WTC11 (cell line): ENCODE data around the gene CCL13. TPM values are rescaled to one million over a fixed set of nuclear protein-coding genes. Genes with fewer than 3 reads are reported as not detected.

ENCODE experiments used
- ATAC-seq: fragments of 200-7000 bp; cut with Tn5 transposase; 2 replicates; pipeline ENCODE4 v1.10.0; 2021; ENCODE audit warnings: mild to moderate bottlenecking, moderate library complexity
- CTCF ChIA-PET: fragments of 300-600 bp; sonication (Branson Sonifier 250); formaldehyde crosslinking; loops from one replicate; lab custom pipeline; 2021; ENCODE audit warnings: antibody characterized with exemption; lab: Charles Lee
- POLR2A ChIA-PET: fragments of 350-600 bp; sonication (Branson Sonifier 250); formaldehyde crosslinking; loops from one replicate; lab custom pipeline; 2021; ENCODE audit warnings: antibody characterized with exemption; lab: Charles Lee
- DNase-seq: peaks from one replicate; pipeline ENCODE4 v3.0.0; 2021; ENCODE audit warnings: low spot score
- H3K27ac Mint-ChIP-seq: 2 replicates; pipeline ENCODE4 v1.8.0; 2021; ENCODE audit warnings: mixed read lengths
- H3K27me3 Mint-ChIP-seq: 2 replicates; pipeline ENCODE4 v1.8.0; 2021; ENCODE audit warnings: low read depth, mild to moderate bottlenecking, moderate library complexity, mixed read lengths
- H3K36me3 Mint-ChIP-seq: 2 replicates; pipeline ENCODE4 v1.8.0; 2021; ENCODE audit warnings: mixed read lengths
- H3K4me1 Mint-ChIP-seq: 2 replicates; pipeline ENCODE4 v1.8.0; 2022; ENCODE audit warnings: mixed read lengths
- H3K4me3 Mint-ChIP-seq: 2 replicates; pipeline ENCODE4 v1.8.0; 2021; ENCODE audit warnings: mild to moderate bottlenecking, moderate library complexity, mixed read lengths
- H3K9me3 Mint-ChIP-seq: 2 replicates; pipeline ENCODE4 v1.8.0; 2021; ENCODE audit warnings: mixed read lengths
- JUN ChIP-seq: sonication (generic); formaldehyde crosslinking; IDR thresholded peaks from 2 replicates; pipeline ENCODE4 v1.8.0; 2023; ENCODE audit warnings: mild to moderate bottlenecking, missing genetic modification reagents
- MXD4 ChIP-seq: fragments of 250-450 bp; sonication (Bioruptor Pico); IDR thresholded peaks from 2 replicates; pipeline ENCODE4 v1.8.0; 2021; ENCODE audit warnings: mild to moderate bottlenecking, moderate library complexity, borderline replicate concordance
- RORB ChIP-seq: fragments of 250-450 bp; sonication (Bioruptor Pico); IDR thresholded peaks from 2 replicates; pipeline ENCODE4 v1.9.0; 2021; ENCODE audit warnings: mild to moderate bottlenecking
- ZNF121 ChIP-seq: sonication (generic); formaldehyde crosslinking; IDR thresholded peaks from 2 replicates; pipeline ENCODE4 v1.8.0; 2023; ENCODE audit warnings: missing genetic modification reagents
- total RNA-seq: library from RNA; stranded (reverse); gene quantifications from 3 replicates; pipeline ENCODE4 v1.2.3, GENCODE V29; 2021
- TF ChIP-seq, protein P1 (sequence below): sonication (generic); formaldehyde crosslinking; IDR thresholded peaks from 2 replicates; pipeline ENCODE4 v1.8.1; 2022; ENCODE audit warnings: low read depth, missing genetic modification reagents, borderline replicate concordance
- TF ChIP-seq, protein P2 (sequence below): sonication (generic); formaldehyde crosslinking; conservative IDR thresholded peaks from 2 replicates; pipeline ENCODE4 v1.8.1; 2022; ENCODE audit warnings: mild to moderate bottlenecking, missing genetic modification reagents
- TF ChIP-seq, protein P3 (sequence below): sonication (generic); formaldehyde crosslinking; IDR thresholded peaks from 2 replicates; pipeline ENCODE4 v1.8.0; 2022; ENCODE audit warnings: mild to moderate bottlenecking, missing genetic modification reagents
- TF ChIP-seq, protein P4 (sequence below): sonication (generic); formaldehyde crosslinking; IDR thresholded peaks from 2 replicates; pipeline ENCODE4 v1.8.1; 2023; ENCODE audit warnings: mild to moderate bottlenecking, missing genetic modification reagents, moderate library complexity
- TF ChIP-seq, protein P5 (sequence below): sonication (generic); formaldehyde crosslinking; IDR thresholded peaks from 2 replicates; pipeline ENCODE4 v1.8.0; 2022; ENCODE audit warnings: mild to moderate bottlenecking, missing genetic modification reagents
- TF ChIP-seq, protein P6 (sequence below): fragments of 250-450 bp; sonication (Bioruptor Pico); IDR thresholded peaks from 2 replicates; pipeline ENCODE4 v1.9.0; 2021; ENCODE audit warnings: mild to moderate bottlenecking
- TF ChIP-seq, protein P7 (sequence below): sonication (generic); formaldehyde crosslinking; IDR thresholded peaks from 2 replicates; pipeline ENCODE4 v1.8.1; 2022; ENCODE audit warnings: mild to moderate bottlenecking, missing genetic modification reagents, moderate library complexity, borderline replicate concordance
- TF ChIP-seq, protein P8 (sequence below): sonication (generic); formaldehyde crosslinking; IDR thresholded peaks from 2 replicates; pipeline ENCODE4 v1.8.0; 2022; ENCODE audit warnings: missing genetic modification reagents
- TF ChIP-seq, protein P9 (sequence below): sonication (generic); formaldehyde crosslinking; IDR thresholded peaks from 2 replicates; pipeline ENCODE4 v1.8.1; 2023; ENCODE audit warnings: mild to moderate bottlenecking, missing genetic modification reagents

The CCL13 gene
- total RNA-seq, 1 experiment from 2014 or later: not detected

DNA sequence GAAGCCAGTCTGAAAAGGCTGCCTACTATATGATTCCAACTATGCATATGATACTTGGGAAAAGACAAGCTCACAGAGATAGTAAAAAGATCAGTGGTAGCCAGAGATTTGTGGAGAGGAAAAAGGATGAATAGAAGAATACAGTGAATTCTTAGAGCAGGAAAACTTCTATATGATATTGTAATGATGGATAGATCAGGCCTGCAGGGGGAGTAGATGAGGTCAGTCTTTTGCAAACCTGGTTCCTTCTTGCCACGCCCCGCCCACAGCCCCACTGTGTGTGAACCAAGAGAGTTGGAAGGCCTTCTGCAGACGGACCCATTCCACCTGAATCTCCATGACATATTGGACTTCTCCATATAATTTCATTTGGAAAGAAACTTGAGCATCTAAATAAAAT is 37.8 kb upstream of the CCL13 start:
- Mint-ChIP-seq H3K27ac (no peak overlapping the region), H3K9me3 (no peaks in the 10 kb centered on the region), H3K4me1 (no peaks in the 10 kb centered on the region; the same call in 1 of the 2 replicates), H3K4me3 (no peak overlapping the region), H3K36me3 (no peaks in the 10 kb centered on the region), H3K27me3 (peaks cover 14% of the 10 kb centered on the region)
- TF ChIP-seq JUN (CRISPR knock-in tag) (no peak), ZNF121 (CRISPR knock-in tag) (no peak)
- TF ChIP-seq, protein P1, sequence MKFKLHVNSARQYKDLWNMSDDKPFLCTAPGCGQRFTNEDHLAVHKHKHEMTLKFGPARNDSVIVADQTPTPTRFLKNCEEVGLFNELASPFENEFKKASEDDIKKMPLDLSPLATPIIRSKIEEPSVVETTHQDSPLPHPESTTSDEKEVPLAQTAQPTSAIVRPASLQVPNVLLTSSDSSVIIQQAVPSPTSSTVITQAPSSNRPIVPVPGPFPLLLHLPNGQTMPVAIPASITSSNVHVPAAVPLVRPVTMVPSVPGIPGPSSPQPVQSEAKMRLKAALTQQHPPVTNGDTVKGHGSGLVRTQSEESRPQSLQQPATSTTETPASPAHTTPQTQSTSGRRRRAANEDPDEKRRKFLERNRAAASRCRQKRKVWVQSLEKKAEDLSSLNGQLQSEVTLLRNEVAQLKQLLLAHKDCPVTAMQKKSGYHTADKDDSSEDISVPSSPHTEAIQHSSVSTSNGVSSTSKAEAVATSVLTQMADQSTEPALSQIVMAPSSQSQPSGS: no peak
- TF ChIP-seq, protein P2, sequence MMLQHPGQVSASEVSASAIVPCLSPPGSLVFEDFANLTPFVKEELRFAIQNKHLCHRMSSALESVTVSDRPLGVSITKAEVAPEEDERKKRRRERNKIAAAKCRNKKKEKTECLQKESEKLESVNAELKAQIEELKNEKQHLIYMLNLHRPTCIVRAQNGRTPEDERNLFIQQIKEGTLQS: no peak
- TF ChIP-seq, protein P3, sequence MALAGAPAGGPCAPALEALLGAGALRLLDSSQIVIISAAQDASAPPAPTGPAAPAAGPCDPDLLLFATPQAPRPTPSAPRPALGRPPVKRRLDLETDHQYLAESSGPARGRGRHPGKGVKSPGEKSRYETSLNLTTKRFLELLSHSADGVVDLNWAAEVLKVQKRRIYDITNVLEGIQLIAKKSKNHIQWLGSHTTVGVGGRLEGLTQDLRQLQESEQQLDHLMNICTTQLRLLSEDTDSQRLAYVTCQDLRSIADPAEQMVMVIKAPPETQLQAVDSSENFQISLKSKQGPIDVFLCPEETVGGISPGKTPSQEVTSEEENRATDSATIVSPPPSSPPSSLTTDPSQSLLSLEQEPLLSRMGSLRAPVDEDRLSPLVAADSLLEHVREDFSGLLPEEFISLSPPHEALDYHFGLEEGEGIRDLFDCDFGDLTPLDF (CRISPR knock-in tag): no peak
- TF ChIP-seq, protein P4, sequence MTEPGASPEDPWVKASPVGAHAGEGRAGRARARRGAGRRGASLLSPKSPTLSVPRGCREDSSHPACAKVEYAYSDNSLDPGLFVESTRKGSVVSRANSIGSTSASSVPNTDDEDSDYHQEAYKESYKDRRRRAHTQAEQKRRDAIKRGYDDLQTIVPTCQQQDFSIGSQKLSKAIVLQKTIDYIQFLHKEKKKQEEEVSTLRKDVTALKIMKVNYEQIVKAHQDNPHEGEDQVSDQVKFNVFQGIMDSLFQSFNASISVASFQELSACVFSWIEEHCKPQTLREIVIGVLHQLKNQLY (CRISPR knock-in tag): no peak
- TF ChIP-seq, protein P5, sequence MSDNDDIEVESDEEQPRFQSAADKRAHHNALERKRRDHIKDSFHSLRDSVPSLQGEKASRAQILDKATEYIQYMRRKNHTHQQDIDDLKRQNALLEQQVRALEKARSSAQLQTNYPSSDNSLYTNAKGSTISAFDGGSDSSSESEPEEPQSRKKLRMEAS (CRISPR knock-in tag): no peak
- TF ChIP-seq, protein P6, sequence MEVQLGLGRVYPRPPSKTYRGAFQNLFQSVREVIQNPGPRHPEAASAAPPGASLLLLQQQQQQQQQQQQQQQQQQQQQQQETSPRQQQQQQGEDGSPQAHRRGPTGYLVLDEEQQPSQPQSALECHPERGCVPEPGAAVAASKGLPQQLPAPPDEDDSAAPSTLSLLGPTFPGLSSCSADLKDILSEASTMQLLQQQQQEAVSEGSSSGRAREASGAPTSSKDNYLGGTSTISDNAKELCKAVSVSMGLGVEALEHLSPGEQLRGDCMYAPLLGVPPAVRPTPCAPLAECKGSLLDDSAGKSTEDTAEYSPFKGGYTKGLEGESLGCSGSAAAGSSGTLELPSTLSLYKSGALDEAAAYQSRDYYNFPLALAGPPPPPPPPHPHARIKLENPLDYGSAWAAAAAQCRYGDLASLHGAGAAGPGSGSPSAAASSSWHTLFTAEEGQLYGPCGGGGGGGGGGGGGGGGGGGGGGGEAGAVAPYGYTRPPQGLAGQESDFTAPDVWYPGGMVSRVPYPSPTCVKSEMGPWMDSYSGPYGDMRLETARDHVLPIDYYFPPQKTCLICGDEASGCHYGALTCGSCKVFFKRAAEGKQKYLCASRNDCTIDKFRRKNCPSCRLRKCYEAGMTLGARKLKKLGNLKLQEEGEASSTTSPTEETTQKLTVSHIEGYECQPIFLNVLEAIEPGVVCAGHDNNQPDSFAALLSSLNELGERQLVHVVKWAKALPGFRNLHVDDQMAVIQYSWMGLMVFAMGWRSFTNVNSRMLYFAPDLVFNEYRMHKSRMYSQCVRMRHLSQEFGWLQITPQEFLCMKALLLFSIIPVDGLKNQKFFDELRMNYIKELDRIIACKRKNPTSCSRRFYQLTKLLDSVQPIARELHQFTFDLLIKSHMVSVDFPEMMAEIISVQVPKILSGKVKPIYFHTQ (CRISPR knock-in tag): no peak
- TF ChIP-seq, protein P7, sequence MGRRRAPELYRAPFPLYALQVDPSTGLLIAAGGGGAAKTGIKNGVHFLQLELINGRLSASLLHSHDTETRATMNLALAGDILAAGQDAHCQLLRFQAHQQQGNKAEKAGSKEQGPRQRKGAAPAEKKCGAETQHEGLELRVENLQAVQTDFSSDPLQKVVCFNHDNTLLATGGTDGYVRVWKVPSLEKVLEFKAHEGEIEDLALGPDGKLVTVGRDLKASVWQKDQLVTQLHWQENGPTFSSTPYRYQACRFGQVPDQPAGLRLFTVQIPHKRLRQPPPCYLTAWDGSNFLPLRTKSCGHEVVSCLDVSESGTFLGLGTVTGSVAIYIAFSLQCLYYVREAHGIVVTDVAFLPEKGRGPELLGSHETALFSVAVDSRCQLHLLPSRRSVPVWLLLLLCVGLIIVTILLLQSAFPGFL: no peak
- peak; percentile 63 for DNase-seq
- CTCF ChIA-PET: interaction anchor here (0.7 to 8.0 kb wide), 3 partner anchors 12 to 161 kb away, joined by 3 to 78 read pairs (median 3); no protein-coding TSS in a partner anchor
- POLR2A ChIA-PET: no interaction called here
- peak; percentile 85 for ATAC-seq

DNA sequence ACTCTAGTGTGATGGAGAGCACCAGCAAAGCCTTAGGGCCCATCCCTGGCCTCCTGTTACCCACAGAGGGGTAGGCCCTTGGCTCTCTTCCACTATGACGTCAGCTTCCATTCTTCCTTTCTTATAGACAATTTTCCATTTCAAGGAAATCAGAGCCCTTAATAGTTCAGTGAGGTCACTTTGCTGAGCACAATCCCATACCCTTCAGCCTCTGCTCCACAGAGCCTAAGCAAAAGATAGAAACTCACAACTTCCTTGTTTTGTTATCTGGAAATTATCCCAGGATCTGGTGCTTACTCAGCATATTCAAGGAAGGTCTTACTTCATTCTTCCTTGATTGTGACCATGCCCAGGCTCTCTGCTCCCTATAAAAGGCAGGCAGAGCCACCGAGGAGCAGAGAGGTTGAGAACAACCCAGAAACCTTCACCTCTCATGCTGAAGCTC is 37.2 kb upstream of the CCL13 start, which contains the start of gene CCL8:
Gene CCL8 (plus strand): TSS at position 397 of the 445 bp plus-strand sequence. CDS start 67 bp downstream, outside the sequence.
- ATAC-seq (no peak), DNase-seq (no peak)
- POLR2A ChIA-PET: no interaction called here
- Mint-ChIP-seq H3K27me3 (peaks cover 15% of the 10 kb centered on the region), H3K9me3 (no peaks in the 10 kb centered on the region), H3K27ac (no peak within 1 kb of the TSS), H3K36me3 (no peaks in the 10 kb centered on the region), H3K4me3 (no peak within 1 kb of the TSS), H3K4me1 (no peaks in the 10 kb centered on the region; the same call in 1 of the 2 replicates)
- CTCF ChIA-PET: interaction anchor here (8.0 kb wide), 1 partner anchor 42 kb away, joined by 78 read pairs; no protein-coding TSS in a partner anchor
- TF ChIP-seq RORB (CRISPR knock-in tag): no peak
- TF ChIP-seq, protein P1: no peak
- TF ChIP-seq, protein P8, sequence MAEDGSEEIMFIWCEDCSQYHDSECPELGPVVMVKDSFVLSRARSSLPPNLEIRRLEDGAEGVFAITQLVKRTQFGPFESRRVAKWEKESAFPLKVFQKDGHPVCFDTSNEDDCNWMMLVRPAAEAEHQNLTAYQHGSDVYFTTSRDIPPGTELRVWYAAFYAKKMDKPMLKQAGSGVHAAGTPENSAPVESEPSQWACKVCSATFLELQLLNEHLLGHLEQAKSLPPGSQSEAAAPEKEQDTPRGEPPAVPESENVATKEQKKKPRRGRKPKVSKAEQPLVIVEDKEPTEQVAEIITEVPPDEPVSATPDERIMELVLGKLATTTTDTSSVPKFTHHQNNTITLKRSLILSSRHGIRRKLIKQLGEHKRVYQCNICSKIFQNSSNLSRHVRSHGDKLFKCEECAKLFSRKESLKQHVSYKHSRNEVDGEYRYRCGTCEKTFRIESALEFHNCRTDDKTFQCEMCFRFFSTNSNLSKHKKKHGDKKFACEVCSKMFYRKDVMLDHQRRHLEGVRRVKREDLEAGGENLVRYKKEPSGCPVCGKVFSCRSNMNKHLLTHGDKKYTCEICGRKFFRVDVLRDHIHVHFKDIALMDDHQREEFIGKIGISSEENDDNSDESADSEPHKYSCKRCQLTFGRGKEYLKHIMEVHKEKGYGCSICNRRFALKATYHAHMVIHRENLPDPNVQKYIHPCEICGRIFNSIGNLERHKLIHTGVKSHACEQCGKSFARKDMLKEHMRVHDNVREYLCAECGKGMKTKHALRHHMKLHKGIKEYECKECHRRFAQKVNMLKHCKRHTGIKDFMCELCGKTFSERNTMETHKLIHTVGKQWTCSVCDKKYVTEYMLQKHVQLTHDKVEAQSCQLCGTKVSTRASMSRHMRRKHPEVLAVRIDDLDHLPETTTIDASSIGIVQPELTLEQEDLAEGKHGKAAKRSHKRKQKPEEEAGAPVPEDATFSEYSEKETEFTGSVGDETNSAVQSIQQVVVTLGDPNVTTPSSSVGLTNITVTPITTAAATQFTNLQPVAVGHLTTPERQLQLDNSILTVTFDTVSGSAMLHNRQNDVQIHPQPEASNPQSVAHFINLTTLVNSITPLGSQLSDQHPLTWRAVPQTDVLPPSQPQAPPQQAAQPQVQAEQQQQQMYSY: no peak
- no peak for TF ChIP-seq MXD4 (CRISPR knock-in tag)
- TF ChIP-seq, protein P2: no peak
- TF ChIP-seq, protein P9, sequence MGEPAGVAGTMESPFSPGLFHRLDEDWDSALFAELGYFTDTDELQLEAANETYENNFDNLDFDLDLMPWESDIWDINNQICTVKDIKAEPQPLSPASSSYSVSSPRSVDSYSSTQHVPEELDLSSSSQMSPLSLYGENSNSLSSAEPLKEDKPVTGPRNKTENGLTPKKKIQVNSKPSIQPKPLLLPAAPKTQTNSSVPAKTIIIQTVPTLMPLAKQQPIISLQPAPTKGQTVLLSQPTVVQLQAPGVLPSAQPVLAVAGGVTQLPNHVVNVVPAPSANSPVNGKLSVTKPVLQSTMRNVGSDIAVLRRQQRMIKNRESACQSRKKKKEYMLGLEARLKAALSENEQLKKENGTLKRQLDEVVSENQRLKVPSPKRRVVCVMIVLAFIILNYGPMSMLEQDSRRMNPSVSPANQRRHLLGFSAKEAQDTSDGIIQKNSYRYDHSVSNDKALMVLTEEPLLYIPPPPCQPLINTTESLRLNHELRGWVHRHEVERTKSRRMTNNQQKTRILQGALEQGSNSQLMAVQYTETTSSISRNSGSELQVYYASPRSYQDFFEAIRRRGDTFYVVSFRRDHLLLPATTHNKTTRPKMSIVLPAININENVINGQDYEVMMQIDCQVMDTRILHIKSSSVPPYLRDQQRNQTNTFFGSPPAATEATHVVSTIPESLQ (CRISPR knock-in tag): no peak
